ENCODE measurements around the gene ABCC8. TPM values are rescaled to one million over a fixed set of nuclear protein-coding genes. Genes with fewer than 3 reads are reported as not detected.

ABCC8 gene
- total and polyA plus RNA-seq, 12 donors, result 0.39 to 216 (median 4.0) TPM; not detected in 1

GRCh38 chr11:17449158-17449557, 27.5 kb downstream of the ABCC8 start:
- TF ChIP-seq, protein P1, sequence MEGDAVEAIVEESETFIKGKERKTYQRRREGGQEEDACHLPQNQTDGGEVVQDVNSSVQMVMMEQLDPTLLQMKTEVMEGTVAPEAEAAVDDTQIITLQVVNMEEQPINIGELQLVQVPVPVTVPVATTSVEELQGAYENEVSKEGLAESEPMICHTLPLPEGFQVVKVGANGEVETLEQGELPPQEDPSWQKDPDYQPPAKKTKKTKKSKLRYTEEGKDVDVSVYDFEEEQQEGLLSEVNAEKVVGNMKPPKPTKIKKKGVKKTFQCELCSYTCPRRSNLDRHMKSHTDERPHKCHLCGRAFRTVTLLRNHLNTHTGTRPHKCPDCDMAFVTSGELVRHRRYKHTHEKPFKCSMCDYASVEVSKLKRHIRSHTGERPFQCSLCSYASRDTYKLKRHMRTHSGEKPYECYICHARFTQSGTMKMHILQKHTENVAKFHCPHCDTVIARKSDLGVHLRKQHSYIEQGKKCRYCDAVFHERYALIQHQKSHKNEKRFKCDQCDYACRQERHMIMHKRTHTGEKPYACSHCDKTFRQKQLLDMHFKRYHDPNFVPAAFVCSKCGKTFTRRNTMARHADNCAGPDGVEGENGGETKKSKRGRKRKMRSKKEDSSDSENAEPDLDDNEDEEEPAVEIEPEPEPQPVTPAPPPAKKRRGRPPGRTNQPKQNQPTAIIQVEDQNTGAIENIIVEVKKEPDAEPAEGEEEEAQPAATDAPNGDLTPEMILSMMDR (IDR thresholded peaks at IDR 0.05), result no peak
- TF ChIP-seq POLR2A (IDR thresholded peaks at IDR 0.05), result no peak
- 54 to 68% (median 62%) methylated on average over 8 of the region's 8 CpGs for WGBS, 4 donors
- Histone ChIP-seq H3K27me3 (no peaks in the 10 kb centered on the region), H3K27ac (no peak overlapping the region), H3K36me3 (replicated peaks in 1 of 2) (no peaks in the 10 kb centered on the region), H3K4me1 (replicated peaks in 1 of 2) (no peaks in the 10 kb centered on the region), H3K4me3 (no peak overlapping the region), H3K9me3 (replicated peaks in 1 of 3) (no peaks in the 10 kb centered on the region)
- intact Hi-C loops (cut with DNase I), result no loop called here
- no peak for DNase-seq

- no peak for DNase-seq
- TF ChIP-seq POLR2A (IDR thresholded peaks at IDR 0.05), result no peak
- TF ChIP-seq, protein P1 (IDR thresholded peaks at IDR 0.05), result no peak
- 84 to 94% (median 86%) methylated on average over 2 of the region's 2 CpGs for WGBS, 4 donors
These were observed 30.2 kb downstream of the ABCC8 start for GRCh38 chr11:17446482-17446881.

GRCh38 chr11:17445240-17445795, 31.3 kb downstream of the ABCC8 start:
- no peaks in the 10 kb centered on the region for H3K9me3 ChIP-seq (replicated peaks in 1 of 3)
- H3K36me3 ChIP-seq (replicated peaks in 1 of 2), result no peaks in the 10 kb centered on the region
- no peak overlapping the region for H3K4me3 ChIP-seq
- H3K27me3 ChIP-seq, result no peaks in the 10 kb centered on the region
- intact Hi-C loops (cut with DNase I), result no loop called here
- DNase-seq, result no peak
- H3K27ac ChIP-seq, result no peak overlapping the region
- TF ChIP-seq, protein P1 (IDR thresholded peaks at IDR 0.05), result no peak
- TF ChIP-seq POLR2A (IDR thresholded peaks at IDR 0.05), result no peak
- WGBS, 4 donors, result 64 to 74% (median 65%) methylated on average over 5 of the region's 5 CpGs
- H3K4me1 ChIP-seq (replicated peaks in 1 of 2), result no peaks in the 10 kb centered on the region

More at GRCh38 chr11:17446482-17446881, 30.2 kb downstream of the ABCC8 start:
- Histone ChIP-seq H3K4me1 (replicated peaks in 1 of 2) (no peaks in the 10 kb centered on the region), H3K36me3 (replicated peaks in 1 of 2) (no peaks in the 10 kb centered on the region), H3K4me3 (no peak overlapping the region), H3K27me3 (no peaks in the 10 kb centered on the region), H3K9me3 (replicated peaks in 1 of 3) (no peaks in the 10 kb centered on the region), H3K27ac (no peak overlapping the region)
- intact Hi-C loops (cut with DNase I), result no loop called here

- no peaks in the 10 kb centered on the region for H3K36me3 ChIP-seq (replicated peaks in 1 of 2)
- H3K27me3 ChIP-seq, result no peaks in the 10 kb centered on the region
- WGBS, 4 donors, result 75 to 100% (median 96%) methylated on average over 1 to 2 of the region's 2 CpGs
- intact Hi-C loops (cut with DNase I), result no loop called here
- TF ChIP-seq POLR2A (IDR thresholded peaks at IDR 0.05), result no peak
- TF ChIP-seq, protein P1 (IDR thresholded peaks at IDR 0.05), result no peak
- H3K27ac ChIP-seq, result no peak overlapping the region
- H3K4me3 ChIP-seq, result no peak overlapping the region
- DNase-seq, result no peak
- no peaks in the 10 kb centered on the region for H3K4me1 ChIP-seq (replicated peaks in 1 of 2)
- H3K9me3 ChIP-seq (replicated peaks in 1 of 3), result no peaks in the 10 kb centered on the region
These were observed 32.5 kb downstream of the ABCC8 start for GRCh38 chr11:17443926-17444690.
